NB4 (cell line): Measurements from ENCODE around the gene LONRF2.

Experiments
- DNase-seq: peaks from one replicate; pipeline ENCODE4 v3.0.0; 2010; ENCODE audit warnings: low read depth
- H3K4me3 ChIP-seq: one replicate; pipeline ENCODE4 v1.5.1; 2011; ENCODE audit warnings: mild to moderate bottlenecking, low read depth, low read length, moderate library complexity
- MYC ChIP-seq: IDR thresholded peaks from 2 replicates; pipeline ENCODE4 v1.6.1; 2011; ENCODE audit warnings: low read depth, low read length
- POLR2A ChIP-seq: IDR thresholded peaks from 2 replicates; pipeline ENCODE4 v1.6.1; 2011; ENCODE audit warnings: mild to moderate bottlenecking; ENCODE audit not compliant: insufficient read length; ENCODE audit errors: extremely low read depth
- TF ChIP-seq, protein P1 (sequence below): IDR thresholded peaks from 2 replicates; pipeline ENCODE4 v1.6.1; 2011; ENCODE audit warnings: low read depth, low read length
- TF ChIP-seq, protein P2 (sequence below): IDR thresholded peaks from one replicate; pipeline ENCODE4 v1.5.1; 2012; ENCODE audit warnings: low read depth, low read length

Gene LONRF2

DNA sequence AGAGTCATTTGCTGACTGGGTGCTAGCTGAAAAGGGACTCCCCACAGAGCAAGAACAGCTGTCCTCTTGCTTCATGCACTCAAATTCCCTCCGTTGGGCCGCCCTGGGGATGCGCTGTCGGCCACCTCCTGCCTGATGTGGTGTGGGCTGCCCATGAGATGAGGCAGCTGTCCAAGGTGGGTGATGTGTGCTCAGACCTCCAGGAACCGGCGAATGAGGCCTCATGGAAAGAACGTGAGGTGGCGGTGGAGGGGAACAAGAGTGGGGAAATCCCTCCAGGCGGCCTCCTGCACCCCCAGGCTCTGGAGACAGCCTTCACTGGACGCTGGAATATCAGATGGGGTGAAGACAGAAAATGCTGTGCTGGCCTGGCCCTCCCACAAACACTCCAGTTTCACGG, 79.8 kb downstream of the LONRF2 start:
- H3K4me3 ChIP-seq: no peak overlapping the region
- DNase-seq: peak; percentile 18
- TF ChIP-seq, protein P1, sequence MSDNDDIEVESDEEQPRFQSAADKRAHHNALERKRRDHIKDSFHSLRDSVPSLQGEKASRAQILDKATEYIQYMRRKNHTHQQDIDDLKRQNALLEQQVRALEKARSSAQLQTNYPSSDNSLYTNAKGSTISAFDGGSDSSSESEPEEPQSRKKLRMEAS: no peak
- TF ChIP-seq MYC (no peak), POLR2A (no peak)
- TF ChIP-seq, protein P2, sequence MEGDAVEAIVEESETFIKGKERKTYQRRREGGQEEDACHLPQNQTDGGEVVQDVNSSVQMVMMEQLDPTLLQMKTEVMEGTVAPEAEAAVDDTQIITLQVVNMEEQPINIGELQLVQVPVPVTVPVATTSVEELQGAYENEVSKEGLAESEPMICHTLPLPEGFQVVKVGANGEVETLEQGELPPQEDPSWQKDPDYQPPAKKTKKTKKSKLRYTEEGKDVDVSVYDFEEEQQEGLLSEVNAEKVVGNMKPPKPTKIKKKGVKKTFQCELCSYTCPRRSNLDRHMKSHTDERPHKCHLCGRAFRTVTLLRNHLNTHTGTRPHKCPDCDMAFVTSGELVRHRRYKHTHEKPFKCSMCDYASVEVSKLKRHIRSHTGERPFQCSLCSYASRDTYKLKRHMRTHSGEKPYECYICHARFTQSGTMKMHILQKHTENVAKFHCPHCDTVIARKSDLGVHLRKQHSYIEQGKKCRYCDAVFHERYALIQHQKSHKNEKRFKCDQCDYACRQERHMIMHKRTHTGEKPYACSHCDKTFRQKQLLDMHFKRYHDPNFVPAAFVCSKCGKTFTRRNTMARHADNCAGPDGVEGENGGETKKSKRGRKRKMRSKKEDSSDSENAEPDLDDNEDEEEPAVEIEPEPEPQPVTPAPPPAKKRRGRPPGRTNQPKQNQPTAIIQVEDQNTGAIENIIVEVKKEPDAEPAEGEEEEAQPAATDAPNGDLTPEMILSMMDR: no peak

DNA sequence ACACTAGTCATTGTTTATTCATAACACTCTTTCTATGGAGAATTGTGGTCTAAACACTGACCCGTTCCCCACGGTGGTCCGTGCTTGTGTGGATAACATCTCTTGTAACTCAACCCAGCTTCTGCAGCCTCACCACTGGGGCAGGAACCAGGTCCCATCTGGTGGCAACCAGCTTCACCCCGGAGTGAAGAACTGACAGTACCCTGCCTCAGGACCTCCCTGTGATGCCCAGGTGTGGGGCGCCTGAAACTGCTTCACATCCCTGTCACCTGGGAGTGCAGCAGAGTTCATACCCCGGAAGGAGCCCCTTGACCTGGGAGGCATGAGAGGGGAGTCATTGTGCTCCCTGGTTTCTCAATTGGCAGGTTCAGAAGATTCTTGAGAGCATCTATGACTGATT, 81.1 kb downstream of the LONRF2 start:
- no peak overlapping the region for H3K4me3 ChIP-seq
- TF ChIP-seq POLR2A (no peak), MYC (no peak)
- TF ChIP-seq, protein P2: no peak
- TF ChIP-seq, protein P1: no peak
- DNase-seq: no peak

DNA sequence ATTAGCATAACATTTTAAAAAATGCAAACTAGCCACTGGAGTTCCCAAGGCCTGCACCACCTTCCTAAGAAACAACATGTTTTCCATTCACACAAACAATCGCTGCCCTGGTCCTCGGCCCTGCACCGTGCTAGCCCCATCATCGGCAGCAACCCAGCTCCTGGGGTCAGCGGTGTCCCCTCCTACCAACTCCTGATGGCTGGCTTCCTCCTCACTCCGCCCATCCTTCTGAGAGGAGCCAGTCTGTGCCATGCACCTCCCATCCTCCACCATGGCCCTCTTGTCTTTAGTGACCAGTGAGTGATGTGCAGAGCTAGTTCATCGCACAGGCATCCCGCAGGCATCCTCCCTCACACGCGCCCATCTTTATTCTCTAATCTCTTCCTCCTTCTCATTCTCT, 81.9 kb downstream of the LONRF2 start:
- TF ChIP-seq, protein P2: no peak
- TF ChIP-seq, protein P1: no peak
- no peak for TF ChIP-seq POLR2A
- TF ChIP-seq MYC: no peak
- DNase-seq: no peak

DNA sequence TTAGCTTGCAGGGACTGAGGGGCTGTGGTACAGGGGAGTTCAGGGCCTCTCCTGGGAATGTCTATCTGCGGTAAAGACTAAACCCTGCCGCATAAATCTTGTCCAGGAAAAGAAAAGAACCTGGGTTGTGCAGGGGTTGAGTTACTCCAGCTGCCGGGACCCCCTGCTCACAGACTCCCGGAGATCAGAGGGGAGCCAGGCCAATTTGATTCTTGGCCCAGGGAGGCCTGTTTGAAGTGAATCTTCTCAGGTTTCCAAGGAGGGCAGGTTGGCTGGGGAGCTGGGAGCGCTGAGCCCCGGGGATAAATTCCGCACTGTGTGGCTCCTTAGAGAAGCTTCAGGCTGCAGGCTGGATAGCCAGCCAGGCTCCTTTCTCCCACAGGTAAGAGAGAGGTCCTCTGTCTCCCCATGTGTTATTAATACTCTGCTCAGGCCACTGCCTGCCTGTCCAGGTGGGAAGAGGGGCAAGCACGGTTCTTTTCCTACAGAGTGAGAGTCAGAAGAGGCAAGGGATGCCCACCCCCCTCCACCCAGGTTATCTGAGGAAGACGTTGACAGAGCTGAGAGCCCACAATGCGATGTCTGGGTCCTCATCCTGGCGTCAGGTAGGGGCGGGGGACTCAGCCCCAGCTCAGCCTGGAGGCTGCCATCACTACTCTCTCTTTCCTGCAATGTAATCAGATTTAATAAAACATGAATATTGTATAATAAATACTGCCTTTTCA, 82.7 kb downstream of the LONRF2 start:
- DNase-seq: no peak
- TF ChIP-seq POLR2A (no peak), MYC (no peak)
- TF ChIP-seq, protein P1: no peak
- TF ChIP-seq, protein P2: no peak
- no peak overlapping the region for H3K4me3 ChIP-seq

More for the DNA sequence above, 81.9 kb downstream of the LONRF2 start:
- no peak overlapping the region for H3K4me3 ChIP-seq

DNA sequence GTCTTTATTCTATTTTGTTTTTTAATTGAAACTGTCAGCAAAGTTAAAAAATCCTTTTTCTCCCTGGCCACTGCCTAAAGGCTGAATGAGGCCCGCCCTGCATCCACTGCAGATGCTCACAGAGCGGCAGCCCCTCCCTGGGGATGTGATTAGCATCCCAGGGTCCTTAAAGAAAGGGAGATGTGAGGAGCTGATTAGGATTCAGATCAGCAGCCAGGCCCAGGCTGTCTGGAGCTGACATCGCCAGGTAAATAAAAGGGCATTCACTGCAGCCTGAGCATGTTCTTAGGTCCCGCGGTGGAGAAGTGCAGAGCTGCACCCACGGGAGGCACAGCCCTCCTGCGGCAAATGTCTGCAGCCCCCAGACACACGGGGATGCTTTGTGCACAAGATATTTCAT, 83.8 kb downstream of the LONRF2 start:
- no peak overlapping the region for H3K4me3 ChIP-seq
- no peak for TF ChIP-seq POLR2A
- TF ChIP-seq MYC: no peak
- TF ChIP-seq, protein P1: no peak
- no peak for DNase-seq

DNA sequence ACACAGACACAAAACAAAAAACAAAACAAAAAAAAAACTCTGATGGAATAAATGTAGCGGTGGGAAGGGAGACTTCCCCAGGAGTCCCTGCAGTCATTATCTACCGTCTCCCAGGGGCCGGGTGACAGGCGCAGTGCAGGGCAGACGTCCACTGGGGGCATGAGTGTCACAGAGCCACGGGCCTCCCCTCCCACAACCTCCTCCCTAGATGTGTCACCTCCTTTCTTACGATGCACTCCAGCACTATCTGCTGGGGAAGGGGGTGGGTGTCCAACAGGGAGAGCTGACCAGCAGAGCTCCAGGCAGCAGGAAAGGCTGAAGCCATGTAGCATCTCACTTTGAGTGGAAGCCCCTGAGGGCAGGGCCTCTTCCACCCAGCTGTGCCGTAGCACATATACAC, 84.5 kb downstream of the LONRF2 start:
- no peak overlapping the region for H3K4me3 ChIP-seq
- peak; percentile 71 for DNase-seq
- TF ChIP-seq POLR2A (no peak), MYC (no peak)
- TF ChIP-seq, protein P1: no peak
- TF ChIP-seq, protein P2: peak; percentile 52
